H1 (cell line): ENCODE results near the gene EGLN3. TPM values are rescaled to one million over a fixed set of nuclear protein-coding genes. Genes with fewer than 3 reads are reported as not detected.

Source experiments
- CBX5 ChIP-seq: fragments of 300-800, 300-1000 bp; sonication (generic); IDR thresholded peaks from 2 replicates; pipeline ENCODE4 v1.7.1; 2016; ENCODE audit warnings: antibody characterized with exemption, low read length, low read depth
- CEBPB ChIP-seq: IDR thresholded peaks from 2 replicates; pipeline ENCODE4 v1.6.1; 2012; ENCODE audit warnings: low read depth, low read length
- CHD1 ChIP-seq: IDR thresholded peaks from 2 replicates; pipeline ENCODE4 v1.6.1; 2012; ENCODE audit warnings: low read depth, low read length, improper control_type of control experiment
- CREB1 ChIP-seq: IDR thresholded peaks from 2 replicates; pipeline ENCODE4 v1.6.1; 2012; ENCODE audit warnings: inconsistent platforms
- KDM5A ChIP-seq: fragments of 200-600 bp; IDR thresholded peaks from 2 replicates; pipeline ENCODE4 v1.7.1; 2012; ENCODE audit warnings: mild to moderate bottlenecking, low read length, inconsistent platforms, mixed read lengths
- MAFK ChIP-seq: IDR thresholded peaks from 2 replicates; pipeline ENCODE4 v1.6.1; 2012; ENCODE audit warnings: low read depth, mild to moderate bottlenecking, improper control_type of control experiment, low read length
- POLR2A ChIP-seq, 2 experiments: IDR thresholded peaks; 1 replicate in 1 of 2; 2 replicates in 1 of 2; pipeline ENCODE4 v1.6.1; 2011; ENCODE audit warnings: low read depth in 2 of 2, low read length in 2 of 2, mild to moderate bottlenecking in 2 of 2; ENCODE audit errors: control extremely low read depth in 1 of 2
- POLR2AphosphoS5 ChIP-seq: IDR thresholded peaks from 2 replicates; pipeline ENCODE4 v1.6.1; 2011; ENCODE audit warnings: low read depth, low read length
- POU5F1 ChIP-seq: IDR thresholded peaks from 2 replicates; pipeline ENCODE4 v1.6.1; 2011; ENCODE audit warnings: low read depth, mild to moderate bottlenecking, low read length, moderate library complexity
- RBBP5 ChIP-seq: IDR thresholded peaks from 2 replicates; pipeline ENCODE4 v1.7.1; 2012; ENCODE audit warnings: low read depth, mild to moderate bottlenecking, inconsistent platforms, low read length, moderate library complexity, borderline replicate concordance
- TCF12 ChIP-seq: IDR thresholded peaks from 2 replicates; pipeline ENCODE4 v1.6.1; 2011; ENCODE audit warnings: low read depth, mild to moderate bottlenecking, low read length
- polyA plus RNA-seq, 7 experiments: library from polyadenylated mRNA; depleted of rRNA in 3 of 7; stranded (reverse) in 5 of 7; unstranded in 2 of 7; fragments of >200 nt in 5 of 7; fragments of 200-250 nt in 2 of 7; gene quantifications; 1 replicate in 5 of 7; 2 replicates in 1 of 7; 4 replicates in 1 of 7; pipeline versions ENCODE4 v1.2.1 to v1.2.3, GENCODE V29; 2011 to 2013; ENCODE audit warnings: missing spikeins in 2 of 7, mixed read lengths in 2 of 7
- total RNA-seq: library from RNA; stranded (reverse); fragmentation: NEBNext Ultra II Directional; extraction: Animal tissue kit (Norgen Biotek cat#: 25700); gene quantifications from 2 replicates; pipeline ENCODE4 v1.2.1, GENCODE V29; 2021
- TF ChIP-seq, protein P1 (sequence below): fragments of 300-600 bp; sonication (generic); IDR thresholded peaks from 2 replicates; pipeline ENCODE4 v1.7.1; 2012; ENCODE audit warnings: low read length, moderate library complexity, mild to moderate bottlenecking, inconsistent platforms; ENCODE audit not compliant: insufficient replicate concordance

The EGLN3 gene
- total and polyA plus RNA-seq, 2 of the 8 experiments (the other 6 are each of a cell fraction or from before 2014, with no cell fraction given), result 10.6 to 27.3 TPM

- TF ChIP-seq, protein P1, sequence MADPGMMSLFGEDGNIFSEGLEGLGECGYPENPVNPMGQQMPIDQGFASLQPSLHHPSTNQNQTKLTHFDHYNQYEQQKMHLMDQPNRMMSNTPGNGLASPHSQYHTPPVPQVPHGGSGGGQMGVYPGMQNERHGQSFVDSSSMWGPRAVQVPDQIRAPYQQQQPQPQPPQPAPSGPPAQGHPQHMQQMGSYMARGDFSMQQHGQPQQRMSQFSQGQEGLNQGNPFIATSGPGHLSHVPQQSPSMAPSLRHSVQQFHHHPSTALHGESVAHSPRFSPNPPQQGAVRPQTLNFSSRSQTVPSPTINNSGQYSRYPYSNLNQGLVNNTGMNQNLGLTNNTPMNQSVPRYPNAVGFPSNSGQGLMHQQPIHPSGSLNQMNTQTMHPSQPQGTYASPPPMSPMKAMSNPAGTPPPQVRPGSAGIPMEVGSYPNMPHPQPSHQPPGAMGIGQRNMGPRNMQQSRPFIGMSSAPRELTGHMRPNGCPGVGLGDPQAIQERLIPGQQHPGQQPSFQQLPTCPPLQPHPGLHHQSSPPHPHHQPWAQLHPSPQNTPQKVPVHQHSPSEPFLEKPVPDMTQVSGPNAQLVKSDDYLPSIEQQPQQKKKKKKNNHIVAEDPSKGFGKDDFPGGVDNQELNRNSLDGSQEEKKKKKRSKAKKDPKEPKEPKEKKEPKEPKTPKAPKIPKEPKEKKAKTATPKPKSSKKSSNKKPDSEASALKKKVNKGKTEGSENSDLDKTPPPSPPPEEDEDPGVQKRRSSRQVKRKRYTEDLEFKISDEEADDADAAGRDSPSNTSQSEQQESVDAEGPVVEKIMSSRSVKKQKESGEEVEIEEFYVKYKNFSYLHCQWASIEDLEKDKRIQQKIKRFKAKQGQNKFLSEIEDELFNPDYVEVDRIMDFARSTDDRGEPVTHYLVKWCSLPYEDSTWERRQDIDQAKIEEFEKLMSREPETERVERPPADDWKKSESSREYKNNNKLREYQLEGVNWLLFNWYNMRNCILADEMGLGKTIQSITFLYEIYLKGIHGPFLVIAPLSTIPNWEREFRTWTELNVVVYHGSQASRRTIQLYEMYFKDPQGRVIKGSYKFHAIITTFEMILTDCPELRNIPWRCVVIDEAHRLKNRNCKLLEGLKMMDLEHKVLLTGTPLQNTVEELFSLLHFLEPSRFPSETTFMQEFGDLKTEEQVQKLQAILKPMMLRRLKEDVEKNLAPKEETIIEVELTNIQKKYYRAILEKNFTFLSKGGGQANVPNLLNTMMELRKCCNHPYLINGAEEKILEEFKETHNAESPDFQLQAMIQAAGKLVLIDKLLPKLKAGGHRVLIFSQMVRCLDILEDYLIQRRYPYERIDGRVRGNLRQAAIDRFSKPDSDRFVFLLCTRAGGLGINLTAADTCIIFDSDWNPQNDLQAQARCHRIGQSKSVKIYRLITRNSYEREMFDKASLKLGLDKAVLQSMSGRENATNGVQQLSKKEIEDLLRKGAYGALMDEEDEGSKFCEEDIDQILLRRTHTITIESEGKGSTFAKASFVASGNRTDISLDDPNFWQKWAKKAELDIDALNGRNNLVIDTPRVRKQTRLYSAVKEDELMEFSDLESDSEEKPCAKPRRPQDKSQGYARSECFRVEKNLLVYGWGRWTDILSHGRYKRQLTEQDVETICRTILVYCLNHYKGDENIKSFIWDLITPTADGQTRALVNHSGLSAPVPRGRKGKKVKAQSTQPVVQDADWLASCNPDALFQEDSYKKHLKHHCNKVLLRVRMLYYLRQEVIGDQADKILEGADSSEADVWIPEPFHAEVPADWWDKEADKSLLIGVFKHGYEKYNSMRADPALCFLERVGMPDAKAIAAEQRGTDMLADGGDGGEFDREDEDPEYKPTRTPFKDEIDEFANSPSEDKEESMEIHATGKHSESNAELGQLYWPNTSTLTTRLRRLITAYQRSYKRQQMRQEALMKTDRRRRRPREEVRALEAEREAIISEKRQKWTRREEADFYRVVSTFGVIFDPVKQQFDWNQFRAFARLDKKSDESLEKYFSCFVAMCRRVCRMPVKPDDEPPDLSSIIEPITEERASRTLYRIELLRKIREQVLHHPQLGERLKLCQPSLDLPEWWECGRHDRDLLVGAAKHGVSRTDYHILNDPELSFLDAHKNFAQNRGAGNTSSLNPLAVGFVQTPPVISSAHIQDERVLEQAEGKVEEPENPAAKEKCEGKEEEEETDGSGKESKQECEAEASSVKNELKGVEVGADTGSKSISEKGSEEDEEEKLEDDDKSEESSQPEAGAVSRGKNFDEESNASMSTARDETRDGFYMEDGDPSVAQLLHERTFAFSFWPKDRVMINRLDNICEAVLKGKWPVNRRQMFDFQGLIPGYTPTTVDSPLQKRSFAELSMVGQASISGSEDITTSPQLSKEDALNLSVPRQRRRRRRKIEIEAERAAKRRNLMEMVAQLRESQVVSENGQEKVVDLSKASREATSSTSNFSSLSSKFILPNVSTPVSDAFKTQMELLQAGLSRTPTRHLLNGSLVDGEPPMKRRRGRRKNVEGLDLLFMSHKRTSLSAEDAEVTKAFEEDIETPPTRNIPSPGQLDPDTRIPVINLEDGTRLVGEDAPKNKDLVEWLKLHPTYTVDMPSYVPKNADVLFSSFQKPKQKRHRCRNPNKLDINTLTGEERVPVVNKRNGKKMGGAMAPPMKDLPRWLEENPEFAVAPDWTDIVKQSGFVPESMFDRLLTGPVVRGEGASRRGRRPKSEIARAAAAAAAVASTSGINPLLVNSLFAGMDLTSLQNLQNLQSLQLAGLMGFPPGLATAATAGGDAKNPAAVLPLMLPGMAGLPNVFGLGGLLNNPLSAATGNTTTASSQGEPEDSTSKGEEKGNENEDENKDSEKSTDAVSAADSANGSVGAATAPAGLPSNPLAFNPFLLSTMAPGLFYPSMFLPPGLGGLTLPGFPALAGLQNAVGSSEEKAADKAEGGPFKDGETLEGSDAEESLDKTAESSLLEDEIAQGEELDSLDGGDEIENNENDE, result no peak
- TF ChIP-seq RBBP5 (no peak), CREB1 (no peak), POLR2AphosphoS5 (no peak), CHD1 (no peak), CEBPB (no peak), KDM5A (no peak), POU5F1 (no peak), MAFK (no peak), TCF12 (no peak), POLR2A (IDR thresholded peaks at IDR 0.05; ENCODE audit: control extremely low read depth in 1 of 2, low read depth in 2 of 2, low read length in 2 of 2) (no peak), CBX5 (no peak)
Observed at GRCh38 chr14:33910435-33910834, 40.4 kb downstream of the EGLN3 start (continued).
